ENCODE data around the gene ATL3.

ATL3 gene

DNA sequence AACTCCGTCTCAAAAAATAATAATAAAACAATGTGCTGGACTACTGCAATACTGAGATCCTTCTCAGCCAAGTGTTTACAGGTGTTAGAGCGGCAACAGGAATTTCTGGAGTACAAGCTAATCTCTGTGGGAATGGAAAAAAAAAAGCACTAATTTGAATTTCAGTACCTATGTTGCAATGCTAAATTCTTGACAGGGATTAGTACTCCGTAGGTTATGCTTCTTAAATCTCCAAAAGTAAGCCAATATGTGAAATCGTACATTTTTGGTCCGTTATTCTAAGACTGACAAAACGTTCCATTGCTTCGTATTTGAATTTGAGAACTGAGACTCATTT, 1.1 kb downstream of the ATL3 start:
- Histone ChIP-seq H2BK120ac (ENCODE audit: low read depth, low read length) (no peak overlapping the region), H2AK5ac (ENCODE audit: low read depth, low read length) (no peak overlapping the region), H3K4me1 (ENCODE audit: control insufficient read depth in 2 of 2, insufficient read depth in 1 of 2, low read depth in 1 of 2, low read length in 2 of 2) (no peaks in the 10 kb centered on the region), H3K36me3 (replicated peaks in 1 of 2; ENCODE audit: control insufficient read depth in 2 of 2, insufficient read depth in 2 of 2, low read length in 2 of 2) (no peaks in the 10 kb centered on the region), H3K4me3 (ENCODE audit: low read length in 2 of 2) (peak overlapping the region in 1 of 2 donors; percentile 52), H4K91ac (ENCODE audit: low read depth, low read length, poor library complexity) (no peak overlapping the region), H3K4me2 (ENCODE audit: insufficient read depth, low read length, poor library complexity, severe bottlenecking) (no peak overlapping the region), H3K18ac (ENCODE audit: low read length) (no peak overlapping the region), H3K4ac (ENCODE audit: low read length) (no peak overlapping the region), H2AFZ (ENCODE audit: low read length) (no peak overlapping the region), H3K9ac (ENCODE audit: low read depth, low read length, poor library complexity) (no peak overlapping the region), H3K14ac (ENCODE audit: low read length) (no peak overlapping the region), H4K8ac (ENCODE audit: low read depth, low read length) (no peak overlapping the region), H3K79me1 (ENCODE audit: low read depth, low read length) (no peaks in the 10 kb centered on the region), H2BK15ac (ENCODE audit: low read length) (no peak overlapping the region), H3K9me3 (replicated peaks in 1 of 2; ENCODE audit: control insufficient read depth in 2 of 2, insufficient read depth in 1 of 2, low read depth in 1 of 2, low read length in 2 of 2) (peaks cover 2 to 3% of the 10 kb centered on the region in 2 donors), H2BK12ac (ENCODE audit: low read length) (no peak overlapping the region), H3K23ac (ENCODE audit: low read depth, low read length, poor library complexity) (no peak overlapping the region), H3K27ac (replicated peaks; ENCODE audit: low read length) (no peak overlapping the region), H2BK5ac (ENCODE audit: low read length) (no peak overlapping the region), H3K27me3 (ENCODE audit: control insufficient read depth in 3 of 3, insufficient read depth in 3 of 3, low read depth in 1 of 3, low read length in 3 of 3) (peaks cover 0 to 29% (median 2%) of the 10 kb centered on the region in 3 experiments)
- WGBS, 2 donors (ENCODE audit: extremely low coverage in 2 of 2, insufficient read length in 2 of 2, insufficient replicate concordance in 1 of 2) = no CpG with 5 or more reads among the region's 7 CpGs
- no peak for DNase-seq (ENCODE audit: low spot score)

- no peak overlapping the region for H3K4me3 ChIP-seq (ENCODE audit: low read length in 2 of 2)
- H3K4me2 ChIP-seq (ENCODE audit: insufficient read depth, low read length, poor library complexity, severe bottlenecking) = no peak overlapping the region
- no peak overlapping the region for H4K8ac ChIP-seq (ENCODE audit: low read depth, low read length)
- H2AK5ac ChIP-seq (ENCODE audit: low read depth, low read length) = no peak overlapping the region
- no CpG with 5 or more reads among the region's 3 CpGs for WGBS, 2 donors (ENCODE audit: extremely low coverage in 2 of 2, insufficient read length in 2 of 2, insufficient replicate concordance in 1 of 2)
- H3K27me3 ChIP-seq (ENCODE audit: control insufficient read depth in 3 of 3, insufficient read depth in 3 of 3, low read depth in 1 of 3, low read length in 3 of 3) = peaks cover 0 to 24% (median 2%) of the 10 kb centered on the region in 3 experiments
- H3K14ac ChIP-seq (ENCODE audit: low read length) = no peak overlapping the region
- H4K91ac ChIP-seq (ENCODE audit: low read depth, low read length, poor library complexity) = no peak overlapping the region
- H3K9me3 ChIP-seq (replicated peaks in 1 of 2; ENCODE audit: control insufficient read depth in 2 of 2, insufficient read depth in 1 of 2, low read depth in 1 of 2, low read length in 2 of 2) = peaks cover 2 to 3% of the 10 kb centered on the region in 2 donors
- no peaks in the 10 kb centered on the region for H3K36me3 ChIP-seq (replicated peaks in 1 of 2; ENCODE audit: control insufficient read depth in 2 of 2, insufficient read depth in 2 of 2, low read length in 2 of 2)
- H2AFZ ChIP-seq (ENCODE audit: low read length) = no peak overlapping the region
- no peaks in the 10 kb centered on the region for H3K79me1 ChIP-seq (ENCODE audit: low read depth, low read length)
- no peak overlapping the region for H2BK15ac ChIP-seq (ENCODE audit: low read length)
- no peak overlapping the region for H3K4ac ChIP-seq (ENCODE audit: low read length)
- H3K18ac ChIP-seq (ENCODE audit: low read length) = no peak overlapping the region
- no peak overlapping the region for H3K23ac ChIP-seq (ENCODE audit: low read depth, low read length, poor library complexity)
- no peaks in the 10 kb centered on the region for H3K4me1 ChIP-seq (ENCODE audit: control insufficient read depth in 2 of 2, insufficient read depth in 1 of 2, low read depth in 1 of 2, low read length in 2 of 2)
- no peak for DNase-seq (ENCODE audit: low spot score)
- no peak overlapping the region for H2BK120ac ChIP-seq (ENCODE audit: low read depth, low read length)
- no peak overlapping the region for H2BK5ac ChIP-seq (ENCODE audit: low read length)
- H3K27ac ChIP-seq (replicated peaks; ENCODE audit: low read length) = no peak overlapping the region
- H3K9ac ChIP-seq (ENCODE audit: low read depth, low read length, poor library complexity) = no peak overlapping the region
- H2BK12ac ChIP-seq (ENCODE audit: low read length) = no peak overlapping the region
Measured at GRCh38 chr11:63667995-63668795, 3.0 kb downstream of the ATL3 start.

GRCh38 chr11:63666874-63667273, 4.3 kb downstream of the ATL3 start:
- Histone ChIP-seq H4K91ac (ENCODE audit: low read depth, low read length, poor library complexity) (no peak overlapping the region), H3K36me3 (replicated peaks in 1 of 2; ENCODE audit: control insufficient read depth in 2 of 2, insufficient read depth in 2 of 2, low read length in 2 of 2) (no peaks in the 10 kb centered on the region), H3K14ac (ENCODE audit: low read length) (no peak overlapping the region), H2AFZ (ENCODE audit: low read length) (no peak overlapping the region), H2BK12ac (ENCODE audit: low read length) (no peak overlapping the region), H3K27me3 (ENCODE audit: control insufficient read depth in 3 of 3, insufficient read depth in 3 of 3, low read depth in 1 of 3, low read length in 3 of 3) (peaks cover 0 to 18% (median 2%) of the 10 kb centered on the region in 3 experiments), H3K18ac (ENCODE audit: low read length) (no peak overlapping the region), H3K4me3 (ENCODE audit: low read length in 2 of 2) (no peak overlapping the region), H2BK5ac (ENCODE audit: low read length) (no peak overlapping the region), H3K4ac (ENCODE audit: low read length) (no peak overlapping the region), H3K27ac (replicated peaks; ENCODE audit: low read length) (no peak overlapping the region), H3K9ac (ENCODE audit: low read depth, low read length, poor library complexity) (no peak overlapping the region), H2AK5ac (ENCODE audit: low read depth, low read length) (no peak overlapping the region), H2BK120ac (ENCODE audit: low read depth, low read length) (no peak overlapping the region), H3K79me1 (ENCODE audit: low read depth, low read length) (no peaks in the 10 kb centered on the region), H3K4me1 (ENCODE audit: control insufficient read depth in 2 of 2, insufficient read depth in 1 of 2, low read depth in 1 of 2, low read length in 2 of 2) (no peaks in the 10 kb centered on the region), H3K4me2 (ENCODE audit: insufficient read depth, low read length, poor library complexity, severe bottlenecking) (no peak overlapping the region), H4K8ac (ENCODE audit: low read depth, low read length) (no peak overlapping the region), H3K9me3 (replicated peaks in 1 of 2; ENCODE audit: control insufficient read depth in 2 of 2, insufficient read depth in 1 of 2, low read depth in 1 of 2, low read length in 2 of 2) (peaks cover under 1 to 1% of the 10 kb centered on the region in 2 donors), H2BK15ac (ENCODE audit: low read length) (no peak overlapping the region), H3K23ac (ENCODE audit: low read depth, low read length, poor library complexity) (no peak overlapping the region)
- DNase-seq (ENCODE audit: low spot score) = no peak
- no CpG with 5 or more reads among the region's 4 CpGs for WGBS, 2 donors (ENCODE audit: extremely low coverage in 2 of 2, insufficient read length in 2 of 2, insufficient replicate concordance in 1 of 2)

GRCh38 chr11:63663809-63664208, 7.4 kb downstream of the ATL3 start:
- Histone ChIP-seq H3K23ac (ENCODE audit: low read depth, low read length, poor library complexity) (no peak overlapping the region), H3K9ac (ENCODE audit: low read depth, low read length, poor library complexity) (no peak overlapping the region), H4K91ac (ENCODE audit: low read depth, low read length, poor library complexity) (no peak overlapping the region), H2AK5ac (ENCODE audit: low read depth, low read length) (no peak overlapping the region), H3K36me3 (replicated peaks in 1 of 2; ENCODE audit: control insufficient read depth in 2 of 2, insufficient read depth in 2 of 2, low read length in 2 of 2) (no peaks in the 10 kb centered on the region), H3K4ac (ENCODE audit: low read length) (no peak overlapping the region), H2BK12ac (ENCODE audit: low read length) (no peak overlapping the region), H3K4me3 (ENCODE audit: low read length in 2 of 2) (no peak overlapping the region), H2BK120ac (ENCODE audit: low read depth, low read length) (no peak overlapping the region), H3K27ac (replicated peaks; ENCODE audit: low read length) (no peak overlapping the region), H2BK15ac (ENCODE audit: low read length) (no peak overlapping the region), H3K14ac (ENCODE audit: low read length) (no peak overlapping the region), H3K4me1 (ENCODE audit: control insufficient read depth in 2 of 2, insufficient read depth in 1 of 2, low read depth in 1 of 2, low read length in 2 of 2) (no peaks in the 10 kb centered on the region), H2BK5ac (ENCODE audit: low read length) (no peak overlapping the region), H3K79me1 (ENCODE audit: low read depth, low read length) (no peaks in the 10 kb centered on the region), H3K9me3 (replicated peaks in 1 of 2; ENCODE audit: control insufficient read depth in 2 of 2, insufficient read depth in 1 of 2, low read depth in 1 of 2, low read length in 2 of 2) (no peaks in the 10 kb centered on the region), H4K8ac (ENCODE audit: low read depth, low read length) (no peak overlapping the region), H2AFZ (ENCODE audit: low read length) (no peak overlapping the region), H3K27me3 (ENCODE audit: control insufficient read depth in 3 of 3, insufficient read depth in 3 of 3, low read depth in 1 of 3, low read length in 3 of 3) (no peaks in the 10 kb centered on the region), H3K4me2 (ENCODE audit: insufficient read depth, low read length, poor library complexity, severe bottlenecking) (no peak overlapping the region), H3K18ac (ENCODE audit: low read length) (no peak overlapping the region)
- DNase-seq (ENCODE audit: low spot score) = no peak
- WGBS, 2 donors (ENCODE audit: extremely low coverage in 2 of 2, insufficient read length in 2 of 2, insufficient replicate concordance in 1 of 2) = no CpG with 5 or more reads among the region's 1 CpG

Data from neuronal stem cell (in vitro differentiated cells).